ENCODE results near the gene ELOVL2.
"Not testable (repeated sequence)": the region's sequence is repeated elsewhere in the genome, so short reads cannot be mapped to it uniquely, and the experiment has no call there.

ELOVL2 gene

DNA sequence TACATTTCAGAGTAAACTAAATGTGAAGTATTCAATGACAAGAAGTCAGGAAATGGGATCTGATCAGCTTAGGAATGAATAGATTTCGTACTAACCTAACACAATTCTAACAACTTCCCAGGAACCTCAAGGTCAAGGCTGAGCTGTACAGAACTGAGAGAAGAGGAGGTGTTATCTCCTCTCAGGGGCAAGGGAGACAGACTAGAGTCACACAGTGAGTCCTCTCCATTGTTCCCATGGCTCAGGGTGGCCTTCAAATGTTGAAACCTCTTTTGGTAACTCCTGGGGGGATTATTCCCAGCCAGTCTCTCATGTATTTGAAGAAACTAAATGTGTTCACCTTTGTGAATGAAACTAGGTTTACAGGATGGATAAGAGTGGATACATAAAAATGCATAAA lies 27.7 kb downstream of the ELOVL2 start:
- H3K27me3 Mint-ChIP-seq, result peaks cover 44% of the 10 kb centered on the region
- no peaks in the 10 kb centered on the region for H3K4me1 Mint-ChIP-seq
- DNase-seq (no peak), ATAC-seq (no peak)
- no peak overlapping the region for H3K4me3 Mint-ChIP-seq
- H3K9me3 Mint-ChIP-seq, result no peaks in the 10 kb centered on the region
- H3K27ac Mint-ChIP-seq, result no peak overlapping the region

DNA sequence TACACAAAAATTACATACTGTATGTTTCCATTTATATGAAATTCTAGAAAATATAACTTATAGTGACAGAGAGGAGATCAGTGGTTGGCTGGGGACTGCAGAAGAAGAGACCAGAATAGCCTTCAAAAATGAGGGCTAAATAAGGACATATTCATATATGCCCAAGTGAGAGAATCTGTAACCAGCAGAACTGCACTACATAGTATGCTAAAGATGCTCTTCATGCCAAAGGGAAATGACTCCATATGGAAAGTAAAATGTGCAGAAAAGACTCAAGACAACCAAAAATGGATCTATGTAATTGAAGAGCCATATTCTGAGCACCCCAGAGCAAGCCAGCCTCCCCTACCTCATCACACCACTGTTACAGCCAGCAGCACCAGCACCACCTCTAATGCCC lies 29.0 kb downstream of the ELOVL2 start:
- H3K9me3 Mint-ChIP-seq, result no peaks in the 10 kb centered on the region

DNA sequence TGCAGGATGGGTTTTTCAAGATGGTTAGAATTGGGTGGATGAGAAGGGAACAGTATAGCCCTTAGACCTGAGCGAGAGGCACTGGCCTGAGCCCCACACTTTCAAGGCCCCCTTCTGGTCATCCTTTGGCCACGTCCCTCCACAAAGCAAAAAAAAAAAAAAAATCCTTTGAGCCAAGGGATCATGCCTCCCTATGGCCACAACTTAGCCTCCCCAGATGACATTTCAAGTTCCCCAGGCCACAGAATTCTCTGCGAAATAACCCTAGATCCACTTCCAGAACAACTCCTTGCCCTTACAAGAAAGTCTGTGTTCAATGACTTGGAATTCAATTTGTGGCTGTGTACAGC lies 30.4 kb downstream of the ELOVL2 start:
- Mint-ChIP-seq H3K27me3 (peaks cover 39% of the 10 kb centered on the region), H3K4me3 (no peak overlapping the region), H3K27ac (no peak overlapping the region), H3K9me3 (no peaks in the 10 kb centered on the region), H3K4me1 (no peaks in the 10 kb centered on the region)
- ATAC-seq (no peak), DNase-seq (no peak)

More for the DNA sequence above, 29.0 kb downstream of the ELOVL2 start:
- no peak for ATAC-seq
- Mint-ChIP-seq H3K4me3 (no peak overlapping the region), H3K27ac (no peak overlapping the region), H3K27me3 (peaks cover 31% of the 10 kb centered on the region), H3K4me1 (no peaks in the 10 kb centered on the region)
- no peak for DNase-seq

- DNase-seq, result no peak
- no peaks in the 10 kb centered on the region for H3K9me3 Mint-ChIP-seq
- peaks cover 39% of the 10 kb centered on the region for H3K27me3 Mint-ChIP-seq
- no peak overlapping the region for H3K27ac Mint-ChIP-seq
- H3K4me3 Mint-ChIP-seq, result no peak overlapping the region
- H3K4me1 Mint-ChIP-seq, result no peaks in the 10 kb centered on the region
- ATAC-seq, result no peak
Observed at GRCh38 chr6:11012976-11013720, 31.0 kb downstream of the ELOVL2 start.

GRCh38 chr6:11012295-11012754 lies 31.8 kb downstream of the ELOVL2 start:
- peaks cover 39% of the 10 kb centered on the region for H3K27me3 Mint-ChIP-seq
- H3K4me1 Mint-ChIP-seq, result no peaks in the 10 kb centered on the region
- no peak overlapping the region for H3K4me3 Mint-ChIP-seq
- no peak overlapping the region for H3K27ac Mint-ChIP-seq
- ATAC-seq (no peak), DNase-seq (no peak)
- H3K9me3 Mint-ChIP-seq, result no peaks in the 10 kb centered on the region

GRCh38 chr6:11011787-11012234 lies 32.3 kb downstream of the ELOVL2 start:
- H3K4me3 Mint-ChIP-seq, result no peak overlapping the region
- ATAC-seq (no peak), DNase-seq (no peak)
- H3K27ac Mint-ChIP-seq, result no peak overlapping the region
- H3K9me3 Mint-ChIP-seq, result no peaks in the 10 kb centered on the region
- peaks cover 39% of the 10 kb centered on the region for H3K27me3 Mint-ChIP-seq
- H3K4me1 Mint-ChIP-seq, result no peaks in the 10 kb centered on the region

GRCh38 chr6:11009353-11009752 lies 34.8 kb downstream of the ELOVL2 start:
- Mint-ChIP-seq H3K4me3 (no peak overlapping the region), H3K9me3 (no peaks in the 10 kb centered on the region), H3K4me1 (no peaks in the 10 kb centered on the region), H3K27me3 (peaks cover 22% of the 10 kb centered on the region), H3K27ac (peak overlapping the region in 1 of 2 donors; percentile 84)
- DNase-seq (no peak), ATAC-seq (no peak)

DNA sequence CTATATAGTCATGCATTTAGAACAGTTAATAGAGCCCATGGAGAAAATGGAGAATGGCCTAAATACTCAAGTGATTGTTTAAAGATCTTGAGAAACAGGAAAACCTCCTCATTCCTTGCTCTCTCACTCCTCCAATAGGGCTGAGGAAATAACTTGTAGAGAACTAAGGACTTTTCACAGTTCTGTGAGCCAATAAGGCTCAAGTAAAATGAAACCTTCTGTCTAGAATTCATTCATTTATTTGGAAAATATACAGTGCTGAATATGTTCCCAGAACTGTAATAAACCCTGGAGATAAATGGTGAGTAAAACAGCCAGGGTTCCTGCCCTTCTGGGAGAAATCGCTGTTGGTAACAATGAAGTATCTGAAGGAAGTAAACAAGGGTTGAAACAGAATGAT lies 35.3 kb downstream of the ELOVL2 start:
- no peak for DNase-seq
- Mint-ChIP-seq H3K27me3 (peaks cover 20% of the 10 kb centered on the region), H3K9me3 (no peaks in the 10 kb centered on the region), H3K27ac (no peak overlapping the region), H3K4me1 (no peaks in the 10 kb centered on the region), H3K4me3 (no peak overlapping the region)
- ATAC-seq, result no peak

DNA sequence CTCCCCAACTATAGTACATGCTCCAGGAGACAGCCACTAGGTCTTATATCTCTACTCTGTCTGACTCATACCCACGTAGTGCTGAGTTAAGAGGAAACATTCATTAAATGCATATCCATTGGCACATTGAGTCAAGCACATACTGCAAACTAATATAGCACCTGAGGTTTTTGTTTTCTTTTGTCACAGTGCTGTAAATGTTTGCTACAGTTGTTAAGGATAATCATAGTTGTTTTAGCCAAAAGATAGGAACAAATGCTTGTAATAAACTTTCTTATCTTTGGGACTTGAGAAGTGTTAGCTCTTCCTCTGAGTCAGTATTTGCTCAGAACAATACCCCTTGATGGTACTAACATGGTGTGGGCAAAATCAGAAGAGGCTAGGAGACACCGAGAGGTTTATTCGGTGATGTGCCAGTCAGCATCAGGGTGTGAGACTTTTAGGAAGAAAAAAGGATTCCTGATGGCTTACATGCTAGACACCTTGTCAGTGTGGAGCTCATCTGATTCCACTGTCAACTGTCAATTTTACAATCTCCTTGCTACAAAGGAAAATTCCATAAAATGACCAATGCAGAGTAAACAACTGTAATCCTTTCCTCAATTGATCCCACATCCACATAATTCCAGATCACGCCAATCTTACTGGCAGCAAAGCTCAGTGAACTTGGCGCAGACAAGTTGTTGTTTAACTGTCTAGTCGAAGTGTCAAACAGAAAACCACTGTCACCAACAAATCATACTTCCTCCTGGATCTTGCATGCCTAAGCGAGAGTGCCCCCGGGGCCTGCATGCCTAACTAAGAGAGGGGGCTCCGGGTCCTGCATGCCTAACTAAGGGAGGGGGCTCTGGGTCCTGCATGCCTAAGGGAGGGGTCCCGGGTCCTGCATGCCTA lies 36.1 kb downstream of the ELOVL2 start:
- Mint-ChIP-seq H3K27ac (no peak overlapping the region), H3K4me1 (no peaks in the 10 kb centered on the region), H3K4me3 (no peak overlapping the region), H3K27me3 (peaks cover 12% of the 10 kb centered on the region), H3K9me3 (no peaks in the 10 kb centered on the region)
- ATAC-seq, result peak; percentile 31
- DNase-seq, result no peak

GRCh38 chr6:11006061-11006460 lies 38.0 kb downstream of the ELOVL2 start:
- no peaks in the 10 kb centered on the region for H3K4me1 Mint-ChIP-seq
- no peak overlapping the region for H3K27ac Mint-ChIP-seq
- ATAC-seq, result no peak
- DNase-seq, result no peak
- H3K4me3 Mint-ChIP-seq, result no peak overlapping the region
- peaks cover 9% of the 10 kb centered on the region for H3K27me3 Mint-ChIP-seq
- no peaks in the 10 kb centered on the region for H3K9me3 Mint-ChIP-seq

DNA sequence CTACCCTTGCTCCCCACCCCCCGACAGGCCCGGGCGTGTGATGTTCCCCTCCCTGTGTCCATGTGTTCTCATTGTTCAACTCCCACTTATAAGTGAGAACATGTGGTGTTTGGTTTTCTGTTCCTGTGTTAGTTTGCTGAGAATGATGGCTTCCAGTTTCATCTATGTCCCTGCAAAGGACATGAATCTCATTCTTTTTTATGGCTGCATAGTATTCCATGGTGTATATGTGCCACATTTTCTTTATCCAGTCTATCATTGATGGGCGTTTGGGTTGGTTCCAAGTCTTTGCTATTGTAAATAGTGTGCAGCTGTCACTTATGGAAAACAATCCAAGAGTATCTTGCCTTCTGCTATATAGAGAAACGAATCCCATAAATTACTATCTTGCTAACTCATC lies 40.8 kb downstream of the ELOVL2 start:
- not testable (repeated sequence) for ATAC-seq, H3K4me1 Mint-ChIP-seq, H3K27me3 Mint-ChIP-seq, H3K9me3 Mint-ChIP-seq, H3K27ac Mint-ChIP-seq, DNase-seq, H3K4me3 Mint-ChIP-seq

GRCh38 chr6:11002176-11002575 lies 41.9 kb downstream of the ELOVL2 start:
- no peak overlapping the region for H3K4me3 Mint-ChIP-seq
- no peak for ATAC-seq
- no peaks in the 10 kb centered on the region for H3K4me1 Mint-ChIP-seq

DNA sequence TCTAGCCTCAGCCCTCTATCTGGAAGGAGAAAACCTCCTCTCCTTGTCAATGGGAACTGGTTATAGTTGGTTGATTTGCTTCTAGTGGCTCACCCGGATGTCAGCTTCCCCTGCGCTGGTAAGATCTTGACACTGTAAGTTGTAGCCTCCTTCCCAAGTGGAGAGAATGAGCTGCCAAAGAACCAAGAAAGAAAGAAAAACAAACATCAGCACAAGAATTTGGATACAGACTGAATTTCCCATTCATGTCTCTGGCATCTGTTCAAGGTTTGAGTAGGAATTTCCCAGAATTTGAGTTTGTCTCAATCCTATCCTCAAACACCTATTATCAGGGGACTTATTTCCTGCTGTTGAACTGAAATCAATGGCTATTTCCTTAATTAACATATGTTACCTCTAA lies 44.1 kb downstream of the ELOVL2 start:
- no peaks in the 10 kb centered on the region for H3K4me1 Mint-ChIP-seq
- peaks cover 9% of the 10 kb centered on the region for H3K27me3 Mint-ChIP-seq
- DNase-seq (no peak), ATAC-seq (no peak)
- no peak overlapping the region for H3K4me3 Mint-ChIP-seq
- no peaks in the 10 kb centered on the region for H3K9me3 Mint-ChIP-seq
- no peak overlapping the region for H3K27ac Mint-ChIP-seq

More at GRCh38 chr6:11002176-11002575, 41.9 kb downstream of the ELOVL2 start:
- peaks cover 9% of the 10 kb centered on the region for H3K27me3 Mint-ChIP-seq
- H3K27ac Mint-ChIP-seq, result no peak overlapping the region
- DNase-seq, result no peak
- H3K9me3 Mint-ChIP-seq, result no peaks in the 10 kb centered on the region

- no peak for DNase-seq
- Mint-ChIP-seq H3K9me3 (no peaks in the 10 kb centered on the region), H3K27ac (peak overlapping the region in 1 of 2 donors; percentile 49), H3K4me3 (no peak overlapping the region), H3K4me1 (no peaks in the 10 kb centered on the region), H3K27me3 (peaks cover 16% of the 10 kb centered on the region)
- ATAC-seq, result no peak
Observed at GRCh38 chr6:10995114-10995707, 48.9 kb downstream of the ELOVL2 start.

DNA sequence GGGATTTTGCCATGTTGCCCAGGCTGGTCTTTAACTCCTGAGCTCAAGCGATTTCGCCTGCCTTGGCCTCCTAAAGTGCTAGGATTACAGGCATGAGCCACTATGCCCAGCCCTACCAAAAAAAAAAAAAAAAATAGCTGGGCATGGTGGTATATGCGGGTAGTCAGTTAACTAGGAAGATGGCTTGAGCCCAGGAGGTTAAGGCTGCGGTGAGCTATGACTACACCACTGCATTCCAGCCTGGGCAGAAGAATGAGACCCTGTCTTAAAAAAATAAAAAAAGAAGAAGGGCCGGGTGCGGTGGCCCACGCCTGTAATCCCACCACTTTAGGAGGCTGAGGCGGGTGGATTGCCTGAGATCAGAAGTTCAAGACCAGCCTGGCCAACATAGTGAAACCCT lies 50.2 kb downstream of the ELOVL2 start:
- H3K4me3 Mint-ChIP-seq, result no peak overlapping the region
- H3K27me3 Mint-ChIP-seq, result peaks cover 8% of the 10 kb centered on the region
- ATAC-seq, result no peak

GRCh38 chr6:10991115-10991514 lies 53.0 kb downstream of the ELOVL2 start:
- no peak for ATAC-seq
- no peaks in the 10 kb centered on the region for H3K4me1 Mint-ChIP-seq

More for the DNA sequence above, 50.2 kb downstream of the ELOVL2 start:
- Mint-ChIP-seq H3K4me1 (no peaks in the 10 kb centered on the region), H3K27ac (no peak overlapping the region), H3K9me3 (no peaks in the 10 kb centered on the region)
- no peak for DNase-seq

More at GRCh38 chr6:10991115-10991514, 53.0 kb downstream of the ELOVL2 start:
- DNase-seq, result no peak
- Mint-ChIP-seq H3K9me3 (peaks cover 0 to 5% of the 10 kb centered on the region in 2 donors), H3K27me3 (peaks cover 18% of the 10 kb centered on the region), H3K4me3 (no peak overlapping the region), H3K27ac (no peak overlapping the region)

Data from stimulated activated naive CD8-positive, alpha-beta T cell treated with anti-CD3 and anti-CD28 coated beads, Interleukin-15, amount 100 ng/mL, for 72 hours (primary cell).